Daoy (cell line): ENCODE data around the gene KSR2. TPM values are rescaled to one million over a fixed set of nuclear protein-coding genes. Genes with fewer than 3 reads are reported as not detected.

Source experiments
- DNase-seq: peaks from one replicate; pipeline ENCODE4 v3.0.0-alpha.2; 2015; ENCODE audit warnings: low read depth
- total RNA-seq: library from RNA; depleted of rRNA; stranded (reverse); fragments of >200 nt; shearing (Covaris generic); gene quantifications from 2 replicates; pipeline ENCODE4 v1.2.3, GENCODE V29; 2014

The KSR2 gene
- total RNA-seq, 1 experiment from 2014 or later, result 0.29 TPM

DNA sequence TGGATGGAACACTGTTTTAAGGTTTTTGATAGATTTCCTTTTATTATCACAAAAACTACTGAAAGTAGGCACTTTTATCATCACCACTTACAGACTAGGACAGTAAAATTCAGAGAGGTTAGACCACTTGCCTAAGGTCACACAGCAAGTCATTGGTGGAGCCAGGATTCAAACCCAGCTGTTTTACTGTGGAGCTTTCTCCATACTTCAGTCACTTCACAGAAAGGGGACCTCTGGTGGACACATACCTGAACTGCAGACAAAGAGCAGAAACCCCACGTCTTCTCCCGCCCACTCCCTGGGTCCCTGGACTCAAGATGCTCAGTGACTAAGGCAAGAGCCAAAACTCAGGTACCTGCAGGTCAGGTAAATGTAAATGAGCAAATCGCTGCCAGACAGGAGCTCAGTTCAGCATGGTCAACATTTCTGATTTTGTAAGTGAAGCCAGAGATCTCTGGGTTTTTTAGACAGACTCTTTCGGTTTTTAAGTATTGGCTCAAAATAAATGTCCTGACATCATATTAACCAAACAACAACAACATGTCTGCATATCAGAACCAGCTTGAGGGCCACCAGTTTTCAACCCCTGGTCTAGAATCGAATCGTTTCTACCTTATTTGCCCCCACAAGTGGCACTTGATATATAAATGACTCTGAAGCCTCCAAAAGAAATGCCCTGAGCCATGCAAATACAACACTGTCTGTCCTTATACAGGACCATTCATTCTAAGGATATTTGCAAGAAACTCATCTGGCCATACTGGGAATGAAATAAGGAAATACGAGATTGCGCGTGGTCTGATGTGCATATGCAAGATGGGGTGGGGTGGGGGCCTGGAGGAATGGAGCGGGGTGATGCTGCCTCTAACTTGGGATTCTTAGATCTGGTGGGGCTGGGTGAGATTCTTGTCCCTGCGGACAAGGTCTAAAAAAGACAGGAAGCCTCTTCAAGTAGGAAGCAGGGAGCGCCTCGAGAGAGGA, 110.9 kb downstream of the KSR2 start:
- DNase-seq, result peak; percentile 57

DNA sequence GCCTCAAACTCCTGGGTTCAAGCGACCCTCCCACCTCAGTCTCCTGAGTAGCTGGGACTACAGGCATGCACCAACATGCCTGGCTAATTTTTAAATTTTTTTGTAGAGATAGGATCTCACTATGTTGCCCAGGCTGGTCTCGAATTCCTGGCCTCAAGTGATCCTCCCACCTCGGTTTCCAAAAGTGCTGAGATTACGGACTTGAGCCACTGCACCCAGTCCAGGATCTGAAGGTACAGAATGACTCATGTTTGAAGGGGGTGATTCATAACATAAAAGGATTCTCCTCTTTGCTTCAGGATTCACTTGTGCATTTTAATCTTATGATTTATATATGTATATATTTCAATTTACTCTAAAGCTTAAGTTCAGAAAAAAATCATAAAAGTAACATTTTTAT, 111.7 kb downstream of the KSR2 start:
- DNase-seq, result peak; percentile 66

DNA sequence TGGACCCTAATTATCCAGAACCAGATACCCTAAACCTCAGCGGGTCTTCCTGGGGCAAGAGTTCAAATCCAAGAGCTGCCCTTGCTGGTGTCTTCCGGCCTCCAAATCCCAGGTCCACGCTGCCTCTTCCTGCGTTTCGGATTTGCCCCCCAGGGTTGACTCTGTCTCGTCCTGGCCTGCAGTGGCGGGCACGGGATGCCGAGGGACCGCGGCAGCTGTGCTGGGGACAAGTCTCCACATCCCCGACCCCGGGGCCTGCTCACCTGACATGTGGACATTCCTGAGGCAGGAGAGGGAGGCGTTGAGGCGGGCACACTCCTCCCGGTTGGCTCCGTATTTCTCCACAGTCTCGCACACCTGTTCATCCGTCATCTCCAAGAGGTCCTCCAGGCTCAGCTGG, 113.6 kb downstream of the KSR2 start:
- DNase-seq, result no peak

DNA sequence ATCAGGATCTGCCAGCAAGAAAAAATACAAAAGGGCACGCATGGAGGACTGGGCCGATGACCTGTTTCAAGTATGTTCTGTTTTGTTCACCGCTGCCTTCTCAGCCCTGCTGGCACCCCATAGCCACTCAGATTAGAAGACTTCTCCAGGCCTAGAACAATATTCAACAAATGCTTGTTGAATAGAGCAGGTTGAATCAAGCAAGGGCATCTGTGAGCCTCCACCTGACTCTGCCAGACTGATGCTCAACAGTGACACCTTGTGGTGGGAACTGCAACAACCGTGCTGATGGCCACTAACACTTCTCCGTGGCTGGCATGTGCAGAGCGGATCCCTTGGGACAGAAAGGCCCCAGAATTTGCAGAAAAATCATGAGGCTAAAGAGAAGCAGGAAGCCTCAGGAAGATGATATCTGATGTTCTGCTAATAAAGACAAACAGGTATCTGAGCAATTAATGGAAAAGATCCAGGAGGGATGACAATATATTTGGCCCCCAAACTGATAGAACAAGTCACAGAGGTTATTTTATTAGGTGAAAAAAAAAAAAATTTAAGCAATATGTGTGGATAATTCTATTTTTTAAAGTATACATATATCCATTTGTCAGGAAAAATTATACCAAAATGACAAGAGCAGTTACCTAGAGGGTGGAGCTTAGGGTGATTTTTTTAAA, 114.3 kb downstream of the KSR2 start:
- peak; percentile 77 for DNase-seq

DNA sequence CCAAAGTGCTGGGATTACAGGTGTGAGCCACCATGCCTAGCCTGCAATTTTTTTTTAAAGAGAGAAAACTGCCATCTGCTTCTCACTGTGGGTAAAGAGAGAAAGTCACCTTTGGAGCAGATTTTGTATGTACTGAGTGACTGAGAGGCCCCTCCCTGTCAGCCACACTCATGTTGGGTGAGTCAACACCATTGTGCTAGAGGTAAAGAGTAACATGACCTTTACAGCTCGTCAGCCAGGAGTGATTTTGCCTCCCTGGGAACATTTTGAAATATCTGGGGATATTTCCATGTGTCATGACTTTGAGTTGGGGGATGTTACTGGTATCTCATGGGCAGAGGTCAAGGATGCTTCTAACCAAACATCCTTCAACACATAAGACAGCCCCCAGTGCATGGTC, 115.2 kb downstream of the KSR2 start:
- DNase-seq, result peak; percentile 82

DNA sequence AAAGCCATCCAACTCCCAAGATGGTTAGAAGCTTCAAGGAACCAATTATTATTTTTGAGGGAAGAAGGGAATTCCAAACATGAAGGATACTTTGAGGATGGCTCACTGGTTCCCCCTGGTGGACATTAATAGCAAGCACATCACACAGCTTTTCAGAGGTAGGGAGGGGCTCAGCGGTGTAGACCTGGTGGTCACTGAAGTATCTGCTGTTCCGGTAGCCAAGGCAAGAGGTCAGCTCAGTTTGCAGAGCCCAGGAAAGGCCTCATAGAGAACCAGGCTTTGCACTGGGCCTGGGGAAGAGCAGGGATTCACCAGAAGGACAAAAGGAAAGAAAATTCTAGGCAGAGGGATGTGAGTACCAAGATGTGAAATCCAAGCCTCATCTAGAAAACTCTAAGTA, 118.7 kb downstream of the KSR2 start:
- peak; percentile 67 for DNase-seq

DNA sequence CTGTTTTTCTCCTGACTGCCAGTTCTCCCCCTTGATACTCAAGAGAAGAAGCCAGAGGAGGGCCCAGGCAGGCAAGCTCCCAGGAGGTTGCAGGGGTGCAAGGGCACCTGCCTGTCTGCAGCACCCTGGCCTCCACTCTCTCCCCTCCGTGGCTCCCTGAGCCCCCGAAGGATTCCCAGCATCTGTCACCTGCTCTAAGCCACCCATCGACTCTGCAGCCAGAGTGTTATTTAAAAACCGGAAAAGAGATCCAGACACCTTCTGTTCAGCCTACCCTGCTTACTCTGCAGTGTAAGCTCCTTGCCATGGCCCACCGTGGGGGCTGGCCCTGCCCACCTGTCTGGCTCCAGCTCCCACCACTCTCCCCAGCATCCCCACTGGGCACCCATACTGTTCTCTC, 121.4 kb downstream of the KSR2 start:
- no peak for DNase-seq

DNA sequence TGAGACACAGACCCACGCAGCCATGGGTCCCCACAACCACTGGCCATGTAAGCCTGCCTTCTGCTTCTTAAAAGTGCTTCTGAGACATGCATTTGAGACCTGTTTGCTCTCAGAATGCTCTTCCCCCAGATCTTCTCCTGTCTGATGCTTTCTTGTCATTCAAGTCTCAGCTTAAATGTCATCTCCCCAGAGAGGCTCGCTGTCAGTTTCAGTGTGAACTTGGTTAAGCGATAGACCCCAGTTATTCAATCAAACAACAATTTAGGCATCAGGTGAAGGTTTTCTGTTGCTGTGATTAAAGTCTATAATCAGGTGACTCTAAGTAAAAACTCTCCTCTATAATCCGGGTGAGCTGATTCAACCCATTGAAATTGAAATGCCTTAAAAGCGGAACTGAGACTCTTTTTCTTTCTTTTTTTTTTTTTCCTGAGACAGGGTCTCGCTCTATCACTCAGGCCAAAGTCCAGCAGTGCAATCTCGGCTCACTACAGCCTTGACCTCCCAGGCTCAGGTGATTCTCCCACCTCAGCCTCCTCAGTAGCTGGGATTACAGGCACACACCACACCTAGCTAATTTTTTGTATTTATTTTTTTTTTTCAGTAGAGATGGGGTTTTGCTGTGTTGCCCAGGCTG, 123.4 kb downstream of the KSR2 start:
- DNase-seq, result no peak

DNA sequence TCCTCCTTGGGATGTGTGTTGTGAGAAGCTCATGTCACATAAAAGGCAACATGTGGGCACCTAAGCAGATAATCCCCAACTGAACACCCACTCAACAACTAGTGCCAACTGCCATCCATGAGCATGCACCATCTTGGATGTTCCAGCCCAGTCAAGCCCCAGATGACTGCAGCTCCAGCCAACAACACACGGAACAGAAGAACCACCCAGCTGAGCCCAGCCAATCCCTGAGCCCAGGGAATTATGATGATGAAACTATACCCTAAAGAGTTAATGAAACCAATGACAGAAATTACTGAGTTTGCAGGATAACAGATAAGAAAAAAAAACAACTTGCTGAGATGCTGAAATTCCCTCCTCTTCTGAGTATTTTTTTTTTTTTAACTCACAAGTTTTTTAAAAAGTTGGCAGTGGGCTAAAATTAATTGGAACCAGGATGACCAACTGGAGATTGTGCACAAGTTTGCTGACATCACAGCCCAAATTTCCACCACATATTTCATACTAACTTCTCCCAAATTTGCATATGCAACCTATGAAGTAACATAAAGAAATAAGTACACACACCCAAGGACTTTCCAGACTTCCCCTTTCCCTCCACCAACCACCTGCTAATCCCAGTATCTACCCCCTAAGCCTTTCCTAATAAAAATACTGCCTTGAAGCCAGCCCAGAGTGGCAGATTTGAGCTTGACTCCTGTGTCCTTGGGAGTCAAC, 124.5 kb downstream of the KSR2 start:
- DNase-seq, result no peak

DNA sequence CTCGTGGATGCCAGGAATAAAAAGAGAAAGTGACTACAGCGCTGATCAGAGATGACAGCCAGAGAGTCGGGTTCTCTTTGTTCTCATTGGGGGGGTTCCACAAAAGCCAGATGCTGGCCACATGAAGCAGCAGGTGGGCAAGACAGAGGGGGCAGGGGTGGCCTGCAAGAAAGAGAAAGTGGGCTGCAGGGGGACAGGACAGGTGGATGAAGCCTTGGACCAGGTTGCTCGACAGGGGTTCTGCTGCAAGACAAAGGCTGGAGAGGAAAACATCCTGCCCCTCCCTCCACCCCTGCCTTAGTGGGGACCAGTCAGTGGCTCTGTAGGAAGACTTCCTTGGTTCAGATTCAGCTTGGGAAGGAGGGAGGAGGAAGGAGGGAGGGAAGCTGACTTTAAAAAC, 126.2 kb downstream of the KSR2 start:
- DNase-seq, result no peak

DNA sequence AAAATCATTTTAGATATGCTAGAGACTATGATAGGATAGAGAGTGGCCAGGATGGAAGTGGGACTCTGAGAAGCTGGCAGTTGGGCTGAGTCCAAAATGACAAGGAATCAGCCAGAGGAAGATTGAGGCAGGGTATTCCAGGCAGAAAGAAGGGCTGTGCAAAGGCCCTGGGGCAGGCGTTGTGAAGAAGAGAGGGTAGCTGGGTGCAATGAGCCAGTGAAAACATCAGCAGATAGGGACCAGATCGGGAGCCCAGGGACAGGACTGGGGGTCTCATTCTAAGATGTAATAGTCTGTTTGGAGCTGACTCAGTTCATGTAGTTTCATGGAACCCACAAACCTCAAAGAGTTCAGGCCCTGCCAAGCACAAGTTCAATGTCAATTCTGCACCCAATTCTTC, 126.6 kb downstream of the KSR2 start:
- DNase-seq, result no peak

DNA sequence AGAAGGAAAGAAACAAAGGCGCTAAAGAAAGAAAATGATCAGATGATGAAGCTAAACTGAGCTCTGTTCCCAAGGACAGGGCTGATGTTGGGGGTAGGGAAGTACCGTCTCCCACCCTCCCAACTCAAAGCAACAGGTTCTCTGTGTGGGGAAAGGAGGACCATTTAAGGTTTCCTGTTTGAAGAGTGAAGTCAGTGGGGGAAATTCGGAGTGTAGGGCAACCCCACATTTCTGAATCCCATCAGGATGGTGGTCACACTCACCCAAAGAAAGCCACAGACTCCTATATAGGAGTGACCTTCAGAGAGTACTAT, 131.1 kb downstream of the KSR2 start:
- no peak for DNase-seq

DNA sequence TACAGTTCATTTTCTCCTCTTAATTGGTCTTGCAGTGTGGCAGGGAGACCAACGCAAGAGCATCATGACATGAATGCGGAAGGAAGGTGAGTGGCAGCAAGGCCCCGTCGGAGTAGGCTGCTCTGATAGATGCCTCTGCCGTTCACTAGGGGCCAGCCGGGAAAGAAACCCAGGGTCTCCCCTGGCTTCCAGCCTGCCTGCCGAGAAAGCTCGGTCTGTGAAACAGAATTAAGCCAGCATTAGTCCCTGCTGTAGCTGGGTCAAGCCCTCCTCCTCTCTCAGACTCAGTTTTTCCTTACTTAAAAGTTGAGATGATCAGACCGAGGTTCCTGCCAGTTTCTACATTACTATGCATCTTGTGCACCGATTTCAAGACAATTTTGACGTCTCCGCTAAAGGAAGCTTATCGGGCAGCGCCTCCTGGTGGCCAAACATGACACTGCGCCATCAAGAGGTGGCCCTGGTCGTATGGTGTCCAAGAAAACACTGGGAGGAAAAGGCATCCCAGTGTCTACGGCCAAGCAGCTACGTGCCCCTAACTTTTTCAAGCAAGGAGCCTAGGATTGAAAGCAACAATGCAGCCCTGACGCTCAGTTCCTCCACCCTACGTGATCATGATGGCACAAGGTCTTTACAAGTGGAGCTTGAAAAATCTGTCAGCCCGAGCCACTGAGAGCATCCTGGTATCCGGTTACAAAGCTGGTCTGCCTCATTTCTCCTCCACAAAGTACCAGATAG, 131.6 kb downstream of the KSR2 start:
- peak; percentile 85 for DNase-seq

DNA sequence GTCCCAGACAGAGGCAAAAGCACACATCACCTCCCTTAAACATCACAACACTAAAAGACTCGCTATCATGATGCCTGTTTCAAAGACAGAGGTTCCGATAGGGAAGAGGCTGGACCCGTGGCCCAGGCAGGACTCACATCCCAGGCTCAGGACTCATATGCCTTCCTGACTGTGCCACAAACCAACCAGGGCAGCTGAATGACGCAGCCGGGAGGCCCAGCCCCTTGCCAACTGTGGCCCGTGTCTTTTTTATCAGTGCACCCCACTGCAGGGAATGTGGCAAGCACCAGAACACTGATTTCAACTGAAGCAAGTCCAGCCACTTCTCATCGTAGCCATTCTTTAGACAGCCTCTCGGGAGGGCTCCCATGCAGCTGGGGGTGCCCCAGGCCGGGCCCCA, 132.3 kb downstream of the KSR2 start:
- DNase-seq, result peak; percentile 43

DNA sequence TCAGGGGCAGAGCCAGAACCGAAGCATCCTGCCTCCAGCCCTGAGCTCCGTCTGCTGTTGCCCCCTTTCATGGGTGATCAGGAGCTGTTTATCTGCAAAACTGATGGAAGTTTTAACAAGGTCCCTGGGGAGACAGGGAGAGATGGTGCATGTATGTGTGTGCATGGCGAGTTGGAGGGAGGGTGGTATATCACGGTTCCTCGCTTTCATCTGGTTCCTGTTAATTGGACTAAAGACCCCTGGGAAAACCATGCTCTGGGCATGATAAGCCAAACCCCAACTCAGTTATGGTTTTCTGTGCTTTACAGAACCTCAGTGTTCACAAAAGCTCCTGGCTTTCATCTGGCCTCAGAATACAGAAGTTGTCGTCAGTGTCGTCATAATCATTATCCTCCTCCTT, 133.6 kb downstream of the KSR2 start:
- no peak for DNase-seq

DNA sequence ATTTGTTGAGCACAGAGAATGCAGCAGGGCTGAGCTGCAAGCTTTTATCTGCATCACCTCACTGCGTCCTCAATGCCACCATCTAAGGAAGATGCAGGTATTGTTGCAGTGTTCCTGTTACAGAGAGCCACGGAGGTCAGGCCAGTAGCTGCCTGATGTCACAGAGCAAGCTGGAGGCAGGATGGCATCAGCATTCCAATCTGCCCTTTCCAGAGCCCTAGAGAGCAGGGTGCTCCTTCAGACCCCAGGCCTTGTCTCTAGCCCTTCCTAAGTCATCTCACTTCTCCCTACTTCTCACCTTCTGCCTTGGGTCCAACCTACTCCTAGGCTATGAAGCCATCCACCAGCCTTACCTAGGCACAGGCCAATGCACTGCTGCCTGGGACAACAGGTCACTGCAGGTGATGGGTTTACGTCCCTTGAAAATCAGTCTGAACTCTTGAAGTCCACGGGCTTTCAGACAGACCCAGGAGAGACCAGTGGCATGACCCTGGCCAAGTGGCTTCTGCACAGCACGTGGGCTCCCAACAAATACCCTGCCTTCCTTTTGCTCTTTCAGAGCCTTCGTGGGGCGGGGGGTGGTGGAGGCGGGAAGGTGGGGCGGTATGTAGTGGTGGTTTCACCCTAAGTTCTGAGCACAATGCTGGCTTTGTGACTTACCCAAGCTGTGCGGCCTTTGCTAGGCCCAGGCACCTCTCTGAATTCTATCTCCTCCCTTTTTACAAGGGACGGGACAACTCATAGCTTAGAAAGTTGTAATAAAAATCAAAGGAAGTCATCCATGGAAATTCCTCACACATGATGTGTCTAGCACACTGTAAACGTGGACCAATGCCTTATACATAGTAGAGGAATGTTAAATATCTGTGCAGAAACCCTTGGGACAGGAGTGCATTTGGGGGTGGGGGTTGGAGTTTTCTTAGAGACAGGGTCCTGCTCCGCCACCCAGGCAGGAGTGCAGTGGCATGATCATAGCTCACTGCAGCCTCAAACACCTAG, 136.0 kb downstream of the KSR2 start:
- peak; percentile 62 for DNase-seq

DNA sequence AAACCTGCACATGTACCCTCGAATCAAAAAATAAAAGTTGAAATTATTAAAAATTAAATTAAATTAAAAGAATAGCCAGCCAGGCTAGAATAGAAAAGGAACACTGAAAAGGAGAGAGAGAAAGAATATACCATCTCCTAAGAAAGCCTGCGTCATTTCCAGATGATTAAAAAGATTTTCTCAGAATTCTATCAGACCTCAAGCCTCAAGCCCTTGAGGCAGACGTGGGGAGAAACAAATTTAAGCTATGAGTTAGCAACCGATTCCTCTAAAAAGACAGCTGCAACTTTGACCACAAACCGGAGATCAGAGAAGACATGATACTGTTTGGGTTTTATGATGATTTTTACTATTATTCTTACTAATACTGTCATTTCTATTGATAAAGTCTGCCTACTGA, 138.3 kb downstream of the KSR2 start:
- no peak for DNase-seq

DNA sequence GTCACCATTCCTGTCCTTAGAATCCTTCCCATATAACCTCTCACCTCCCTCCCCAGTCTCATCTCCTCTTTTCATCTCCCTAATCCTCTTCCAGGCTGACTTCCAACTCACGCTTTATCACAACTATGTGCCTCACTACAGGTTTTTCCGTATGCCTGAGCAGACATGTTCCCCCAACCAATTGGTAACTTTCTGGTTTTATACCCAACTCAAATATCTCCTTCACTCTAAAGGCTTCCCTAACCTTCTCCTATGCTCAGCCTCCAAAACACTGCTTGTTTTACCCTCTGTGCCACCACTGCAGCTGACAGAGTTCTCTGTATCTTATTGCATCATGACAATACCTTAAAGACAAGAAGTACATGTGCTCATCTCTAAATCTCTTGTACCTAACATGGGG, 139.7 kb downstream of the KSR2 start:
- DNase-seq, result no peak

DNA sequence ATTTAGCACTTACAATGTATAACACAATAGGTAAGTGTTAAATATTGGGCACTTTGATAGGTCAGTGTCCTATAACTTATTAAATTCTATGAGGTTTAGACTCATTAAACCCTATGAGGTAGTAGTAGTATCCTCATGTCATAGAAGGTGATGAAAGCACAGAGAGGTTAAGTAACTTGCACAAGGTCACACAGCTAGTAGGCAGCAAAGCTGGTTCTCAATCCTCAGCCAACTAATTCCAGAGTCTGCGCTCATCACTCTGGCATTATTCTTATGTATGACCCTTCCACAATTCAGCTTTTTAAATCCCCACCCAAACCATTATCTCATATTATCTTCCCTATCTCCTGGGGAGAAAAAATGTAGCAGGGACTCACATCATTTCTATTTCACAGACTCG, 141.1 kb downstream of the KSR2 start:
- no peak for DNase-seq

DNA sequence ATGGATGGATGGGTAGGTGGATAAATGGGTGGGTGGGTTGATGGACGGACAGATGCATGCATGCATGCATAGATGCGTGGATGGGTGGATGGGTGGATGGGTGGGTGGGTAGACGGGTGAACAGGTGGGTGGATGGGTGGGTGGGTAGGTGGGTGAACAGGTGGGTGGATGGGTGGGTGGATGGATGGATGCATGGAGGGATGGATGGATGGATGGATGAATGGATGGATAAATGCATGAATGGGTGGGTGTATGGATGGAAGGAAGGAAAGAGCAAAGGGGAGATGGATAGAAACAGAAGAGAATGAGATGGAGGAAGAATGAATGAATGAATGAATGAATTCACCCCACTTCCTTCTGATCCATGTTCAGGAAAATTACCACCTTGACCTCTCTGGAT, 143.0 kb downstream of the KSR2 start:
- DNase-seq, result no peak
